RWPE1 (cell line): ENCODE measurements around the gene THOC7.

Experiments used
- CTCF ChIA-PET: fragments of 350-600 bp; sonication (Branson Sonifier 250); formaldehyde crosslinking; extraction: SDS; loops from one replicate; lab custom pipeline; 2021; lab: Yijun Ruan, JAX
- POLR2A ChIA-PET: fragments of 400-600 bp; formaldehyde crosslinking; extraction: SDS; loops from one replicate; lab custom pipeline; 2020; ENCODE audit warnings: antibody characterized with exemption; ENCODE audit not compliant: low non-redundant PET; lab: Yijun Ruan, JAX
- DNase-seq: peaks from one replicate; pipeline ENCODE4 v3.0.0; 2012; ENCODE audit warnings: low spot score
- H3K27ac ChIP-seq: fragments of 450-650 bp; 2 replicates; pipeline ENCODE4 v1.5.1; 2017
- TF ChIP-seq, protein P1 (sequence below): fragments of 450-650 bp; conservative IDR thresholded peaks from 2 replicates; pipeline ENCODE4 v1.5.1; 2017; ENCODE audit warnings: low read depth, mild to moderate bottlenecking

THOC7 gene

DNA sequence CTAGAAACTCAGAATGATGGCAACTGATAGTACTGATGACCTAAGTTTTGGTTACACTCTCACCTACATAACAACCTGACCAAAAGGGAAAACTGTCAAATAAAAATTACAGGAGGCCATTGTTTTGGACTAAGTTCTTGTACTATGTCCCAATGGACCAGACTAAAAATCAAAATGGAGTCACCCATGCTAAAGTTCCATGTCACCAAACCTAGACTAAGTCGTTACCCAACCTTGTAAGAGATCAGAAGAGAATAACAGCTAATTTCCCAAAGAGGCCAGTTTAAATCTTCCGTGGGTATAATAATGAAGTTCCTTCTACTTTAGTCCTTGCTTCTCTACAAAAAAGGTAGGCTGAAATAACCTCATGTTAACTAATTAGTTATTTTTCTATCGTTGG is 12.3 kb downstream of the THOC7 start:
- CTCF ChIA-PET = interaction anchor here (0.5 kb wide), 1 partner anchor 208 kb away, joined by 4 read pairs; no protein-coding TSS in a partner anchor
- POLR2A ChIA-PET = no interaction called here
- DNase-seq = no peak
- TF ChIP-seq, protein P1, sequence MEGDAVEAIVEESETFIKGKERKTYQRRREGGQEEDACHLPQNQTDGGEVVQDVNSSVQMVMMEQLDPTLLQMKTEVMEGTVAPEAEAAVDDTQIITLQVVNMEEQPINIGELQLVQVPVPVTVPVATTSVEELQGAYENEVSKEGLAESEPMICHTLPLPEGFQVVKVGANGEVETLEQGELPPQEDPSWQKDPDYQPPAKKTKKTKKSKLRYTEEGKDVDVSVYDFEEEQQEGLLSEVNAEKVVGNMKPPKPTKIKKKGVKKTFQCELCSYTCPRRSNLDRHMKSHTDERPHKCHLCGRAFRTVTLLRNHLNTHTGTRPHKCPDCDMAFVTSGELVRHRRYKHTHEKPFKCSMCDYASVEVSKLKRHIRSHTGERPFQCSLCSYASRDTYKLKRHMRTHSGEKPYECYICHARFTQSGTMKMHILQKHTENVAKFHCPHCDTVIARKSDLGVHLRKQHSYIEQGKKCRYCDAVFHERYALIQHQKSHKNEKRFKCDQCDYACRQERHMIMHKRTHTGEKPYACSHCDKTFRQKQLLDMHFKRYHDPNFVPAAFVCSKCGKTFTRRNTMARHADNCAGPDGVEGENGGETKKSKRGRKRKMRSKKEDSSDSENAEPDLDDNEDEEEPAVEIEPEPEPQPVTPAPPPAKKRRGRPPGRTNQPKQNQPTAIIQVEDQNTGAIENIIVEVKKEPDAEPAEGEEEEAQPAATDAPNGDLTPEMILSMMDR = no peak
- H3K27ac ChIP-seq = no peak overlapping the region

DNA sequence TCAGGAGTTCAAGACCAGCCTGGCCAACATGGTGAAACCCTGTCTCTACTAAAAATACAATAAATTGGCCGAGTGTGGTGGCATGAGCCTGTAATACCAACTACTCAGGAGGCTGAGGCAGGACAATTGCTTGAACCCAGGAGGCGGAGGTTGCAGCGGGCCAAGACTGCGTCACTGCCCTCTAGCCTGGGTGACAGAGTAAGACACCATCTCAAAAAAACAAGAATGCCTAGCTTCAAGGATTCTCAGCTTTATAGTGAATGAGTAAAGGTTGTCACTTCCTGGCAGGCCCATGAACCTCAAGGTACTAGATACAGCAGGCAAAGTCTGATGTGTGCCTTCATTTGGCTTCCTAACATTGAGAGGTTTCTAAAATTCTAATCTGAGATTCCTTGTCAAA is 14.4 kb downstream of the THOC7 start:
- ChIA-PET CTCF (no interaction called here), POLR2A (no interaction called here)
- H3K27ac ChIP-seq = no peak overlapping the region
- TF ChIP-seq, protein P1 = no peak
- DNase-seq = no peak

DNA sequence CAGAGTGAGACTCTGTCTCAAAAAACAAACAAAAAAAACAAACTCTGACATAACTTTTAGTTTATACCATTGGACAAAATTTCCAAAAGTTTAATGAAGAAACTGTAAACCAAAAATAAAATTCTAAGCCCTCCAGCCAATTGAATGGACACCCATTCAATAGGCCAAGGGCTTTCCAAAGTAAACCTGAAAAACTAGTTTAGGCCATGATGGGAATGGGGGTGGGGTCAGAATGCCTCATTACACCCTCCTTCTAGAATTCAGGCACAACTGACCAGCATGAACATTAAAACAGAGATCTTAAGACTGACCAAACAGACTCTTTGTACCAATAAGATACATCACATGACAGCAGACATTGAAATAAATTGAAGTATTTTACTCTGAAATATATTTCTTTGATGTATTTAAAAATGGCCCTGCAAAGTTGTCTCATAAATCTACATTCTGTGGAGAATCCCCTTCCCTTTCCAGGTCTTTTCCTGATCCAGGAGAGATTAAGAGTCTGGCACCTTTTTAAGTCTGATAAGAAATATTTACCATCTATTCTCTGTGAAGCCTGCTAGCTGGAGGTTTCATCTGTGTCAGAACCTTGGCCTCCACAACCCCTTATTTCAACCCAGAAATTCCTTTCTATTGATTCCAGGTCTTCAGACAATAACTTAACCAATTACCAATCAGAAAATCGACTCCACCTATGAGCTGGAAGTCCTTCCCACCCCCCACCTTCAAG is 15.7 kb downstream of the THOC7 start:
- DNase-seq = no peak
- H3K27ac ChIP-seq = no peak overlapping the region
- TF ChIP-seq, protein P1 = no peak
- CTCF ChIA-PET = interaction anchor here (0.5 kb wide), 1 partner anchor 14 kb away, joined by 3 read pairs; no protein-coding TSS in a partner anchor
- POLR2A ChIA-PET = no interaction called here

DNA sequence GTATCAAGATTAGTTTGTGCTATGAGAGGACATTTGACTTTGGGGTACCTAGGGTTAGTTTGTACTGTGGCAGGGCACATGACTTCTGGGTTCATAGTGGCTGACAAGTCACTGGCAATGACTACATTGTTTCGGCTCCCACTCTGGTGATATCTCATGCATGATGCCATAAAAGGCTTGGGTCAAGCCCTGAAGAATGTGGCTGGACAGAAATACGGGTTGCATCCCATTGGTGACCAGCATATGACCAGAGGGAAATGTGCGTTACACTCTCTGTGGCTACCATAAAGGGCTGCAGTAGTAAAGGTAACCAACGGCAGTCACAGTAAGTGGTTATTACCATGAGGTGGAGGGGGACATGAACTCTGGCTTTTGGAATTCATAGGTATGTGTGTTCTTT is 18.4 kb downstream of the THOC7 start:
- no peak for DNase-seq
- TF ChIP-seq, protein P1 = no peak
- ChIA-PET POLR2A (no interaction called here), CTCF (no interaction called here)
- H3K27ac ChIP-seq = no peak overlapping the region

DNA sequence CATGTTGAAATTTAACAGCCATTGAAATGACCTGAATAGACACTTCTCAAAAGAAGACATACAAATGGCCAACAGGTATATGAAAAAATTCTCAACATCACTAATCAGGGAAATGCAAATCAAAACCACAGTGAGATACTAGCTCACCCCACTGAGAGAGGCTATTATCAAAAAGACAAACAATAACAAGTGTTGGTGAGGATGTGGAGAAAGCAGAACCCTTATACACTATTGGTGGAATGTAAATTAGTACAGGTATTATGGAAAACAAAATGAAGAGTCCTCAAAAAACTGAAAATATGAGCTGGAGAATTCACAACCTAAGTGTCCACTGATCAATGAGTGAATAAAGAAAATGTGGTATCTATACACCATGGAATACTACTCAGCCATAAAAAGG is 21.5 kb downstream of the THOC7 start:
- TF ChIP-seq, protein P1 = no peak
- no peak for DNase-seq
- no peak overlapping the region for H3K27ac ChIP-seq
- POLR2A ChIA-PET = no interaction called here
- CTCF ChIA-PET = no interaction called here

DNA sequence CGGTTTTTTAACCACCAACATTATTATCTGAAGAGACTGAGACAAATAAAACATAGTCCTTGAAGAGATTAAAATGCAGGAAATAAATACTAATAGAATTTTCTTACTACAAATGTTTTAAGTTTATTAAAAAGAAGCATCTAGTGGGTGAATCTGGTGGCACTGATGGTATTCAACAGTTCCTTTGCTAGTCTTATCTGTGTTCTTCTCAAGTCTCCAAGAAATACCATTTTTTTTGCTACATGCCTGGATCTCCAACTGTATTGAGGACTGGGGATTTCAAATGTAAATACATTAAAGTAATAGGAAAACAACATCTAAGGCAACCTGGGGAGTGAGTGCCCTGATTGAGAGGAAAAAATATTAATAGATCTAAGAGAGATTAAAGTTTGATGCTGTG is 21.9 kb downstream of the THOC7 start:
- ChIA-PET POLR2A (no interaction called here), CTCF (no interaction called here)
- TF ChIP-seq, protein P1 = no peak
- H3K27ac ChIP-seq = no peak overlapping the region
- no peak for DNase-seq
